Cardiac fibroblast (primary cell): ENCODE data around the gene SSTR3.
A peak's percentile ranks its signal among the peaks of the same experiment; 100 is the strongest.

ENCODE experiments used
- DNase-seq, 2 donors: peaks; one replicate each; pipeline versions ENCODE4 v3.0.0 to v3.0.0-alpha.2; 2010; ENCODE audit warnings: low read depth in 2 of 2
- H3K4me3 ChIP-seq, 2 donors: replicated peaks in 1 of 2; 1 replicate in 1 of 2; 2 replicates in 1 of 2; pipeline ENCODE4 v1.5.1; 2011; ENCODE audit warnings: low read depth in 2 of 2, low read length in 2 of 2, mild to moderate bottlenecking in 2 of 2, moderate library complexity in 1 of 2
- TF ChIP-seq, protein P1 (sequence below): IDR thresholded peaks from one replicate; pipeline ENCODE4 v1.5.1; 2011; ENCODE audit warnings: low read depth, mild to moderate bottlenecking, low read length, inconsistent platforms

Gene SSTR3

GRCh38 chr22:37186228-37186996 lies 25.9 kb downstream of the SSTR3 start:
- TF ChIP-seq, protein P1, sequence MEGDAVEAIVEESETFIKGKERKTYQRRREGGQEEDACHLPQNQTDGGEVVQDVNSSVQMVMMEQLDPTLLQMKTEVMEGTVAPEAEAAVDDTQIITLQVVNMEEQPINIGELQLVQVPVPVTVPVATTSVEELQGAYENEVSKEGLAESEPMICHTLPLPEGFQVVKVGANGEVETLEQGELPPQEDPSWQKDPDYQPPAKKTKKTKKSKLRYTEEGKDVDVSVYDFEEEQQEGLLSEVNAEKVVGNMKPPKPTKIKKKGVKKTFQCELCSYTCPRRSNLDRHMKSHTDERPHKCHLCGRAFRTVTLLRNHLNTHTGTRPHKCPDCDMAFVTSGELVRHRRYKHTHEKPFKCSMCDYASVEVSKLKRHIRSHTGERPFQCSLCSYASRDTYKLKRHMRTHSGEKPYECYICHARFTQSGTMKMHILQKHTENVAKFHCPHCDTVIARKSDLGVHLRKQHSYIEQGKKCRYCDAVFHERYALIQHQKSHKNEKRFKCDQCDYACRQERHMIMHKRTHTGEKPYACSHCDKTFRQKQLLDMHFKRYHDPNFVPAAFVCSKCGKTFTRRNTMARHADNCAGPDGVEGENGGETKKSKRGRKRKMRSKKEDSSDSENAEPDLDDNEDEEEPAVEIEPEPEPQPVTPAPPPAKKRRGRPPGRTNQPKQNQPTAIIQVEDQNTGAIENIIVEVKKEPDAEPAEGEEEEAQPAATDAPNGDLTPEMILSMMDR = no peak
- peak; percentile 90 to 92 for DNase-seq
- peak overlapping the region; percentile 56 to 65 for H3K4me3 ChIP-seq

- TF ChIP-seq, protein P1 = no peak
- no peak overlapping the region for H3K4me3 ChIP-seq
- no peak for DNase-seq
These were observed 26.5 kb downstream of the SSTR3 start for GRCh38 chr22:37185646-37186227.

- no peak for DNase-seq
- TF ChIP-seq, protein P1 = no peak
- H3K4me3 ChIP-seq = no peak overlapping the region
These were observed 27.3 kb downstream of the SSTR3 start for GRCh38 chr22:37184816-37185541.

- no peak for DNase-seq
- H3K4me3 ChIP-seq = no peak overlapping the region
- TF ChIP-seq, protein P1 = no peak
These were observed 27.9 kb downstream of the SSTR3 start for GRCh38 chr22:37184380-37184755.

GRCh38 chr22:37183432-37184379 lies 28.6 kb downstream of the SSTR3 start:
- no peak for DNase-seq
- TF ChIP-seq, protein P1 = no peak
- H3K4me3 ChIP-seq = no peak overlapping the region

DNA sequence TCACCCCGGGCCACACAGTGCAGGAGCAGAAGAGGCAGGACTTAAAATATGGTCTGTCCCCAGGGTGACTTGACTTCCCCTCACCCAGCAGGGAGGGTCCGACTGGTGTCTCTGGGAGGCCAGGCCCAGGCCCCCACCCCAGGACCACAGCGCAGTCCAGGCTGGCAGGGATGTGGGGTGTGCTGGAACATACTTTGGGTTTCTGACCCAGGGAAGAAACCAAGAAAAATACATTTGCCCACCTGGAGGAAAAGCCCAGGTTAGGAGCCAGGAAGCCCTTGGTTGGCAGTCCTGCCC lies 29.4 kb downstream of the SSTR3 start:
- DNase-seq = no peak
- H3K4me3 ChIP-seq = no peak overlapping the region
- TF ChIP-seq, protein P1 = no peak
